Activated CD8-positive, alpha-beta T cell treated with anti-CD3 and anti-CD28 coated beads for 36 hours (primary cell): Measurements from ENCODE around the gene OAS2. TPM values are rescaled to one million over a fixed set of nuclear protein-coding genes. Genes with fewer than 3 reads are reported as not detected.

ENCODE experiments used
- ATAC-seq: fragments of 200-7000 bp; cut with Tn5 transposase; one replicate; pipeline ENCODE4 v1.10.0; 2021; ENCODE audit warnings: mild to moderate bottlenecking, moderate library complexity
- CTCF ChIA-PET: fragments of 350-600 bp; sonication (Branson Sonifier 250); formaldehyde crosslinking; loops from one replicate; lab custom pipeline; 2021; ENCODE audit warnings: antibody characterized with exemption; lab: Charles Lee
- POLR2A ChIA-PET: fragments of 350-600 bp; sonication (Branson Sonifier 250); formaldehyde crosslinking; loops from one replicate; lab custom pipeline; 2021; ENCODE audit warnings: antibody characterized with exemption; lab: Charles Lee
- DNase-seq: peaks from one replicate; pipeline ENCODE4 v3.0.0-alpha.2; 2020
- H3K27ac Mint-ChIP-seq: one replicate; pipeline ENCODE4 v1.8.0; 2021; ENCODE audit warnings: mild to moderate bottlenecking, mixed read lengths
- H3K27me3 Mint-ChIP-seq: one replicate; pipeline ENCODE4 v1.8.0; 2021; ENCODE audit warnings: mixed read lengths
- H3K36me3 Mint-ChIP-seq: one replicate; pipeline ENCODE4 v1.8.0; 2021; ENCODE audit warnings: low read depth, mixed read lengths
- H3K4me1 Mint-ChIP-seq: one replicate; pipeline ENCODE4 v1.8.0; 2021; ENCODE audit warnings: low read depth, mixed read lengths
- H3K4me3 Mint-ChIP-seq: one replicate; pipeline ENCODE4 v1.8.0; 2021; ENCODE audit warnings: mild to moderate bottlenecking, moderate library complexity, mixed read lengths
- H3K9me3 Mint-ChIP-seq: one replicate; pipeline ENCODE4 v1.8.0; 2021; ENCODE audit warnings: mixed read lengths
- CTCF ChIP-seq: fragments of 200-600 bp; IDR thresholded peaks from one replicate; pipeline ENCODE4 v1.8.0; 2022; ENCODE audit warnings: antibody characterized with exemption, mild to moderate bottlenecking
- intact Hi-C: fragments of 100-400 bp; cut with micrococcal nuclease; formaldehyde crosslinking; loops from one replicate; pipeline ENCODE4 v1.10.0; 2022
- total RNA-seq, 2 experiments: library from RNA; stranded (reverse); gene quantifications; one replicate each; pipeline ENCODE4 v1.2.3, GENCODE V29; 2021

Gene OAS2
- total RNA-seq, 2 experiments from 2014 or later: 95.7 to 104 TPM

- no peak for TF ChIP-seq CTCF
- Mint-ChIP-seq H3K27me3 (no peaks in the 10 kb centered on the region), H3K36me3 (peaks cover 63% of the 10 kb centered on the region), H3K9me3 (peaks cover 7% of the 10 kb centered on the region), H3K4me3 (no peak overlapping the region), H3K4me1 (peaks cover 3% of the 10 kb centered on the region), H3K27ac (no peak overlapping the region)
- CTCF ChIA-PET: interaction anchor here (0.9 to 2.3 kb wide), 2 partner anchors 32 to 60 kb away, joined by 3 to 7 read pairs; no protein-coding TSS in a partner anchor
- ATAC-seq (no peak), DNase-seq (no peak)
- POLR2A ChIA-PET: interaction anchor here (1.1 to 1.4 kb wide), 2 partner anchors 11 to 16 kb away, joined by 3 to 4 read pairs; partner anchors contain the start of gene OAS2
- intact Hi-C loops: no loop called here
Measured at GRCh38 chr12:112961536-112961935, 16.8 kb upstream of the OAS2 start.

- peaks cover 55% of the 10 kb centered on the region for H3K36me3 Mint-ChIP-seq
- H3K4me3 Mint-ChIP-seq: no peak overlapping the region
- ChIA-PET CTCF (interaction anchor here (0.9 to 1.0 kb wide), 2 partner anchors 30 to 212 kb away, joined by 3 read pairs; no protein-coding TSS in a partner anchor), POLR2A (interaction anchor here (1.4 kb wide), 1 partner anchor 15 kb away, joined by 3 read pairs; the partner anchor contains the start of gene OAS2)
- H3K9me3 Mint-ChIP-seq: peaks cover 7% of the 10 kb centered on the region
- no peak overlapping the region for H3K27ac Mint-ChIP-seq
- no peaks in the 10 kb centered on the region for H3K27me3 Mint-ChIP-seq
- intact Hi-C loops: no loop called here
- no peak for ATAC-seq
- TF ChIP-seq CTCF: no peak
- DNase-seq: no peak
- peaks cover 3% of the 10 kb centered on the region for H3K4me1 Mint-ChIP-seq
Measured at GRCh38 chr12:112962561-112962960, 15.8 kb upstream of the OAS2 start.

- H3K27me3 Mint-ChIP-seq: no peaks in the 10 kb centered on the region
- intact Hi-C loops: no loop called here
- peaks cover 3% of the 10 kb centered on the region for H3K9me3 Mint-ChIP-seq
- peaks cover 3% of the 10 kb centered on the region for H3K4me1 Mint-ChIP-seq
- TF ChIP-seq CTCF: no peak
- ATAC-seq: no peak
- ChIA-PET POLR2A (interaction anchor here (5.6 kb wide), 1 partner anchor 15 kb away, joined by 32 read pairs; the partner anchor contains the start of gene OAS2), CTCF (no interaction called here)
- DNase-seq: no peak
- no peak overlapping the region for H3K4me3 Mint-ChIP-seq
- H3K36me3 Mint-ChIP-seq: peaks cover 47% of the 10 kb centered on the region
- H3K27ac Mint-ChIP-seq: no peak overlapping the region
Measured at GRCh38 chr12:112963227-112963861, 15.0 kb upstream of the OAS2 start.

GRCh38 chr12:112964067-112964670, 14.2 kb upstream of the OAS2 start:
- intact Hi-C loops: no loop called here
- Mint-ChIP-seq H3K9me3 (peaks cover 3% of the 10 kb centered on the region), H3K27me3 (no peaks in the 10 kb centered on the region), H3K4me1 (peaks cover 3% of the 10 kb centered on the region), H3K36me3 (peaks cover 40% of the 10 kb centered on the region), H3K27ac (no peak overlapping the region), H3K4me3 (no peak overlapping the region)
- no peak for ATAC-seq
- no peak for DNase-seq
- POLR2A ChIA-PET: interaction anchor here (5.6 kb wide), 1 partner anchor 14 kb away, joined by 32 read pairs; the partner anchor contains the start of gene OAS2
- no peak for TF ChIP-seq CTCF
- CTCF ChIA-PET: no interaction called here

GRCh38 chr12:112964915-112965314, 13.4 kb upstream of the OAS2 start:
- no peak for ATAC-seq
- H3K36me3 Mint-ChIP-seq: peaks cover 35% of the 10 kb centered on the region
- H3K27me3 Mint-ChIP-seq: no peaks in the 10 kb centered on the region

More at GRCh38 chr12:112964915-112965314, 13.4 kb upstream of the OAS2 start:
- no peak overlapping the region for H3K27ac Mint-ChIP-seq
- no peaks in the 10 kb centered on the region for H3K9me3 Mint-ChIP-seq
- no peak overlapping the region for H3K4me3 Mint-ChIP-seq
- intact Hi-C loops: no loop called here
- POLR2A ChIA-PET: interaction anchor here (1.1 to 5.6 kb wide), 2 partner anchors 10 to 14 kb away, joined by 3 to 32 read pairs; partner anchors contain the start of gene OAS2
- H3K4me1 Mint-ChIP-seq: no peaks in the 10 kb centered on the region
- CTCF ChIA-PET: no interaction called here
- TF ChIP-seq CTCF: no peak
- no peak for DNase-seq
